SK-N-SH (cell line): Measurements from ENCODE around the gene ERMARD.

Experiments used
- GABPA ChIP-seq: IDR thresholded peaks from 2 replicates; pipeline ENCODE4 v1.4.0; 2012; ENCODE audit warnings: low read depth, mild to moderate bottlenecking
- NFIC ChIP-seq: IDR thresholded peaks from 2 replicates; pipeline ENCODE4 v1.4.0; 2012; ENCODE audit warnings: borderline replicate concordance
- RAD21 ChIP-seq: IDR thresholded peaks from 2 replicates; pipeline ENCODE4 v1.6.1; 2012; ENCODE audit warnings: mild to moderate bottlenecking, low read length
- TF ChIP-seq, protein P1 (sequence below): fragments of 200-600 bp; sonication (generic); IDR thresholded peaks from 2 replicates; pipeline ENCODE4 v1.6.1; 2017; ENCODE audit warnings: antibody characterized with exemption, mild to moderate bottlenecking, moderate library complexity

DNA sequence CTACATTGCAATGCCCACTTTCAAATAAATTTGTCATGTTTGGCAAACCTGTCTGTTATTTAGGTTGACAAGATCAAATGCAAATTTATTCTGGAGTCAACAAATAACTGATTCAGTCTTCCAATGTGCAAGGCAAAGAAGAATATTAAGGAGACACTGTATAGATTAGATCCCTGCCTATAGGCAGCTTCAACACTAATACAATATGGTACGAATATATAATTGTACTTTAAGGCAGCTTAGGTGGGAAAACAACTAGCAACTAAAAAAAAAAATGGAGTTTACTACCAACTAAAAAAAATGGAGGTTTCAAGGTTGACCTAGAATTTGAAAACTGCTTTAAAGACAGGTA lies 25.4 kb upstream of the ERMARD start:
- TF ChIP-seq, protein P1, sequence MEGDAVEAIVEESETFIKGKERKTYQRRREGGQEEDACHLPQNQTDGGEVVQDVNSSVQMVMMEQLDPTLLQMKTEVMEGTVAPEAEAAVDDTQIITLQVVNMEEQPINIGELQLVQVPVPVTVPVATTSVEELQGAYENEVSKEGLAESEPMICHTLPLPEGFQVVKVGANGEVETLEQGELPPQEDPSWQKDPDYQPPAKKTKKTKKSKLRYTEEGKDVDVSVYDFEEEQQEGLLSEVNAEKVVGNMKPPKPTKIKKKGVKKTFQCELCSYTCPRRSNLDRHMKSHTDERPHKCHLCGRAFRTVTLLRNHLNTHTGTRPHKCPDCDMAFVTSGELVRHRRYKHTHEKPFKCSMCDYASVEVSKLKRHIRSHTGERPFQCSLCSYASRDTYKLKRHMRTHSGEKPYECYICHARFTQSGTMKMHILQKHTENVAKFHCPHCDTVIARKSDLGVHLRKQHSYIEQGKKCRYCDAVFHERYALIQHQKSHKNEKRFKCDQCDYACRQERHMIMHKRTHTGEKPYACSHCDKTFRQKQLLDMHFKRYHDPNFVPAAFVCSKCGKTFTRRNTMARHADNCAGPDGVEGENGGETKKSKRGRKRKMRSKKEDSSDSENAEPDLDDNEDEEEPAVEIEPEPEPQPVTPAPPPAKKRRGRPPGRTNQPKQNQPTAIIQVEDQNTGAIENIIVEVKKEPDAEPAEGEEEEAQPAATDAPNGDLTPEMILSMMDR = no peak
- TF ChIP-seq GABPA (no peak), RAD21 (no peak), NFIC (no peak)
